Lung (tissue), 12 donors: ENCODE data around the gene PCGF5. TPM values are rescaled to one million over a fixed set of nuclear protein-coding genes. Genes with fewer than 3 reads are reported as not detected.

Experiments used
- ATAC-seq: fragments of 200-7000 bp; cut with Tn5 transposase; one replicate; pipeline ENCODE4 v1.9.1; 2020; ENCODE audit warnings: moderate number of reproducible peaks; ENCODE audit not compliant: insufficient read depth, low FRiP score
- DNase-seq, 3 donors: peaks; one replicate each; pipeline ENCODE4 v3.0.0-alpha.2; 2013 to 2017
- H3K27ac ChIP-seq, 2 donors: one replicate each; pipeline ENCODE4 v1.5.1; 2013; ENCODE audit warnings: mild to moderate bottlenecking in 2 of 2, moderate library complexity in 2 of 2, control low read depth in 1 of 2, inconsistent platforms in 1 of 2, low read depth in 1 of 2, low read length in 1 of 2
- H3K27me3 ChIP-seq, 3 donors: one replicate each; pipeline ENCODE4 v1.5.1; 2013; ENCODE audit warnings: low read length in 2 of 3; ENCODE audit not compliant: control insufficient read depth in 3 of 3, insufficient read depth in 3 of 3
- H3K36me3 ChIP-seq, 4 donors: one replicate each; pipeline ENCODE4 v1.5.1; 2013; ENCODE audit warnings: low read length in 4 of 4, mild to moderate bottlenecking in 1 of 4, moderate library complexity in 1 of 4; ENCODE audit not compliant: control insufficient read depth in 4 of 4, insufficient read depth in 4 of 4
- H3K4me1 ChIP-seq, 5 donors: one replicate each; pipeline ENCODE4 v1.5.1; 2013; ENCODE audit warnings: low read length in 5 of 5, mild to moderate bottlenecking in 2 of 5, moderate library complexity in 1 of 5; ENCODE audit not compliant: control insufficient read depth in 5 of 5, insufficient read depth in 5 of 5
- H3K4me3 ChIP-seq: one replicate; pipeline ENCODE4 v1.5.1; 2013; ENCODE audit warnings: mild to moderate bottlenecking, control low read depth, moderate library complexity
- H3K9ac ChIP-seq, 2 donors: one replicate each; pipeline ENCODE4 v1.5.1; 2013; ENCODE audit warnings: low read length in 2 of 2, control low read depth in 1 of 2; ENCODE audit not compliant: insufficient read depth in 1 of 2
- H3K9me3 ChIP-seq, 4 donors: one replicate each; pipeline ENCODE4 v1.5.1; 2013; ENCODE audit warnings: low read length in 3 of 4, mild to moderate bottlenecking in 1 of 4, moderate library complexity in 1 of 4; ENCODE audit not compliant: control insufficient read depth in 4 of 4, insufficient read depth in 3 of 4
- CTCF ChIP-seq: IDR thresholded peaks from 2 replicates; pipeline ENCODE4 v1.5.1; 2012; ENCODE audit warnings: mild to moderate bottlenecking; ENCODE audit errors: control extremely low read depth, extremely low read depth
- WGBS, 2 donors: extraction: QIAGEN DNeasy Blood & Tissue Kit; methylation state at CpG; one replicate each; pipeline ENCODE4 v1.1.7; 2013; 5-methylcytosine and 5-hydroxymethylcytosine counted together
- polyA plus RNA-seq, 2 donors: library from polyadenylated mRNA; stranded (reverse); fragments of 200-250 nt; gene quantifications; one replicate each; pipeline ENCODE4 v1.2.1, GENCODE V29; 2013
- total RNA-seq, 2 donors: library from RNA; depleted of rRNA in 1 of 2; stranded (reverse); fragments of >200 nt in 1 of 2; gene quantifications; one replicate each; pipeline ENCODE4 v1.2.1, GENCODE V29; 2014 to 2021
- donor health status: control.
- donor health status: control.
- donor health status: Bipolar disorder and iron deficiency.
- donor health status: healthy.
- donor health status: DM: yes; HTN: yes; CAD: no.

PCGF5 gene
- total and polyA plus RNA-seq, 4 donors: 27.2 to 36.9 (median 32.6) TPM

- no peak for ATAC-seq
- TF ChIP-seq CTCF: no peak
- 0% methylated on average over 1 of the region's 1 CpG for WGBS, 2 donors
Observed at GRCh38 chr10:91206427-91206826, 14.0 kb upstream of the PCGF5 start.

DNA sequence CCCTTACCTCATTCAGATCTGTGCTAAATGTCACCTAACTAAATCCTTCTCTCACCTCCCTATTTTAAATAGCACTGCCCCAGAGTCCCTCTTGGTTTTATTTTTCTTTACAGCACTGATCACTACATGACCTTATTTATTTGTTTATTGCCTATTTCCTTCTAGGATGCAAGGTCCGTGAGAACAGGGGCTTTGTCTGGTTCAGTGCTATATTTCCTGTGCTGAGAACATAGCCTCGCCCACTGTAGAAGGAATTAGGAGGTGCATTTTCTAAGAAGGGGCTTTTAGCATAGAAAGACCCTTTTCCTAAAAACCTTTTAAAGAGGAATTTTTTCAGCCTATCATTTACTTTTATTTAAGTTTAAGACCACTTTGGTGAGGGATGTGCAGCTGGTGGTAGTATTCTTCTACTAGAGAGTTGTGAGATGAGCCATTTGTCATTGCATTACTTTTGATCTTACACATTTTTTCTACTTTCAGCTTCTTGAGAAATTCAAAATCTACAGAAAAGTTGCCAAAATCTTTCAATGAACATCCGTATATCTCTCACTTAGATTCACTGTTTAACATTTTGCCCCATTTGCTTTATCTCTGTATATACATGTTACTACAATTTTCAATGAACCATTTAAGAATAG lies 13.5 kb upstream of the PCGF5 start:
- 68 to 73% methylated on average over 3 of the region's 3 CpGs for WGBS, 2 donors
- peaks cover 0 to 28% (median 0%) of the 10 kb centered on the region in 5 donors for H3K4me1 ChIP-seq
- no peaks in the 10 kb centered on the region for H3K9me3 ChIP-seq
- H3K27ac ChIP-seq: no peak overlapping the region
- no peak for DNase-seq
- no peak overlapping the region for H3K9ac ChIP-seq
- no peak for TF ChIP-seq CTCF
- no peak overlapping the region for H3K4me3 ChIP-seq
- ATAC-seq: no peak
- no peaks in the 10 kb centered on the region for H3K36me3 ChIP-seq
- H3K27me3 ChIP-seq: no peaks in the 10 kb centered on the region

More at GRCh38 chr10:91206427-91206826, 14.0 kb upstream of the PCGF5 start:
- H3K36me3 ChIP-seq: no peaks in the 10 kb centered on the region
- no peak overlapping the region for H3K27ac ChIP-seq
- DNase-seq: no peak
- no peak overlapping the region for H3K4me3 ChIP-seq
- no peaks in the 10 kb centered on the region for H3K9me3 ChIP-seq
- no peaks in the 10 kb centered on the region for H3K27me3 ChIP-seq
- no peak overlapping the region for H3K9ac ChIP-seq
- peaks cover 0 to 29% (median 0%) of the 10 kb centered on the region in 5 donors for H3K4me1 ChIP-seq

DNA sequence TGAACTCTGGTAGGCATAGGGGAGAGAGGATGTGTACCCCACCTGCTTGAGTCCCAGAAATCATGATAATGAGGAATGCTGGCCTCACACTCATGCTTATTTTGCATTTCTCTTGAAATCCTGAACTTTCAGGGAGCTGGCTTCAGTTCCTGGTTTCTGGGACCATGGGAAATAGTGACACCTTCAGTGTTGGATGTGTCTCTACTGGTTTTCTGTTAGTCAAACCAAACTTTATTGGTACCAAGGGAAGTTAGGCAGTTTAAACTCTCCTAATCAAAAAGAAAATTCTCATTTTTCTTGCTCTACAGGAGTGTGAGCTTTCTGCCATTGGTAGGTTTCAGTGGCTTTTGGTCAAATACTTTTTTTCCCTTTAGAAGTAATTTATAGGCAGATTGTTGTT lies 11.8 kb upstream of the PCGF5 start:
- Histone ChIP-seq H3K27ac (no peak overlapping the region), H3K36me3 (no peaks in the 10 kb centered on the region), H3K4me1 (peaks cover 0 to 24% (median 0%) of the 10 kb centered on the region in 5 donors), H3K4me3 (no peak overlapping the region), H3K27me3 (no peaks in the 10 kb centered on the region), H3K9me3 (no peaks in the 10 kb centered on the region), H3K9ac (no peak overlapping the region)
- no peak for DNase-seq
- ATAC-seq: no peak
- no peak for TF ChIP-seq CTCF

GRCh38 chr10:91210014-91210413 lies 10.4 kb upstream of the PCGF5 start:
- no peak overlapping the region for H3K9ac ChIP-seq
- no peak overlapping the region for H3K27ac ChIP-seq
- no peaks in the 10 kb centered on the region for H3K36me3 ChIP-seq
- ATAC-seq (no peak), DNase-seq (no peak)
- H3K4me1 ChIP-seq: peaks cover 0 to 28% (median 0%) of the 10 kb centered on the region in 5 donors
- H3K9me3 ChIP-seq: no peaks in the 10 kb centered on the region
- no peaks in the 10 kb centered on the region for H3K27me3 ChIP-seq
- no peak overlapping the region for H3K4me3 ChIP-seq
- TF ChIP-seq CTCF: no peak
- WGBS, 2 donors: 70 to 89% methylated on average over 3 of the region's 3 CpGs
